Panc1 (cell line): ENCODE data around the gene AP4M1.

Source experiments
- CTCF ChIP-seq: fragments of 450-650 bp; IDR thresholded peaks from 2 replicates; pipeline ENCODE4 v1.5.1; 2017; ENCODE audit warnings: mild to moderate bottlenecking
- POLR2AphosphoS5 ChIP-seq: IDR thresholded peaks from 2 replicates; pipeline ENCODE4 v1.6.1; 2012; ENCODE audit warnings: mild to moderate bottlenecking, low read depth, low read length, moderate library complexity
- REST ChIP-seq, 2 experiments: IDR thresholded peaks; 2 replicates each; pipeline ENCODE4 v1.6.1; 2011 to 2012; ENCODE audit warnings: low read depth in 2 of 2, control low read depth in 1 of 2, low read length in 1 of 2, mild to moderate bottlenecking in 1 of 2, moderate library complexity in 1 of 2; ENCODE audit not compliant: insufficient read depth in 1 of 2
- SIN3A ChIP-seq: IDR thresholded peaks from 2 replicates; pipeline ENCODE4 v1.6.1; 2012; ENCODE audit warnings: low read depth, mild to moderate bottlenecking, low read length, moderate library complexity, borderline replicate concordance; ENCODE audit not compliant: insufficient read depth

GRCh38 chr7:100119970-100120732 is 18.7 kb downstream of the AP4M1 start:
- TF ChIP-seq REST (IDR thresholded peaks at IDR 0.05; ENCODE audit: insufficient read depth in 1 of 2, low read depth in 2 of 2, low read length in 1 of 2) (no peak), POLR2AphosphoS5 (no peak), SIN3A (no peak; the same call in 1 of the 2 replicates), CTCF (no peak)
